GM12878 (cell line): ENCODE data around the gene ZAR1L.

Experiments
- ATF2 ChIP-seq: IDR thresholded peaks from 2 replicates; pipeline ENCODE4 v1.6.1; 2012; ENCODE audit warnings: low read length, inconsistent platforms
- CHD2 ChIP-seq: IDR thresholded peaks from 2 replicates; pipeline ENCODE4 v1.6.1; 2011; ENCODE audit warnings: low read depth, low read length, improper control_type of control experiment, borderline replicate concordance
- CTCF ChIP-seq, 3 experiments: IDR thresholded peaks in 2 of 3; conservative IDR thresholded peaks in 1 of 3; 2 replicates each; pipeline ENCODE4 v1.5.1; 2011; ENCODE audit warnings: low read depth in 3 of 3, low read length in 3 of 3, mild to moderate bottlenecking in 3 of 3, control low read depth in 2 of 3, moderate library complexity in 2 of 3, inconsistent platforms in 1 of 3, mixed read lengths in 1 of 3; ENCODE audit not compliant: control insufficient read depth in 2 of 3, insufficient read depth in 1 of 3; ENCODE audit errors: extremely low read depth in 1 of 3
- EZH2 ChIP-seq: IDR thresholded peaks from 2 replicates; pipeline ENCODE4 v1.6.1; 2012; ENCODE audit warnings: low read depth, mild to moderate bottlenecking, control low read depth, inconsistent platforms, low read length, borderline replicate concordance; ENCODE audit not compliant: control insufficient read depth
- FOXM1 ChIP-seq: IDR thresholded peaks from 2 replicates; pipeline ENCODE4 v1.6.1; 2012; ENCODE audit warnings: low read depth, mild to moderate bottlenecking, inconsistent platforms, low read length, moderate library complexity
- JUND ChIP-seq: IDR thresholded peaks from 2 replicates; pipeline ENCODE4 v1.6.1; 2012; ENCODE audit warnings: low read depth, mild to moderate bottlenecking, low read length, improper control_type of control experiment, moderate library complexity
- NFXL1 ChIP-seq: fragments of 450-650 bp; IDR thresholded peaks from 2 replicates; pipeline ENCODE4 v1.6.1; 2017; ENCODE audit warnings: antibody characterized with exemption, mild to moderate bottlenecking, borderline replicate concordance
- POLR2A ChIP-seq: IDR thresholded peaks from 2 replicates; pipeline ENCODE4 v1.6.1; 2011; ENCODE audit warnings: low read depth, mild to moderate bottlenecking, low read length
- REST ChIP-seq: IDR thresholded peaks from 2 replicates; pipeline ENCODE4 v1.6.1; 2012; ENCODE audit warnings: mild to moderate bottlenecking, low read depth, low read length
- ZNF274 ChIP-seq: IDR thresholded peaks from one replicate; pipeline ENCODE4 v1.8.0; 2011; ENCODE audit not compliant: insufficient read length, insufficient read depth
- ZNF592 ChIP-seq: fragments of 450-650 bp; IDR thresholded peaks from 2 replicates; pipeline ENCODE4 v1.6.1; 2017; ENCODE audit warnings: mild to moderate bottlenecking, moderate library complexity

GRCh38 chr13:32298695-32299094 lies 16.5 kb downstream of the ZAR1L start:
- TF ChIP-seq JUND (no peak), ZNF274 (no peak), EZH2 (no peak), ATF2 (no peak), NFXL1 (no peak), CHD2 (no peak), CTCF (IDR thresholded peaks at IDR 0.05 in 2 of 3, conservative IDR thresholded peaks at IDR 0.05 in 1 of 3; ENCODE audit: control insufficient read depth in 2 of 3, extremely low read depth in 1 of 3, insufficient read depth in 1 of 3, low read depth in 3 of 3, low read length in 3 of 3) (no peak), FOXM1 (no peak), ZNF592 (no peak), POLR2A (no peak), REST (no peak)
